HG02623 (cell line): ENCODE results near the gene TMEM273.

Experiments
- ATAC-seq: cut with Tn5 transposase; IDR thresholded peaks from one replicate; pipeline ENCODE4 v1.9.1; 2021; ENCODE audit warnings: moderate library complexity; ENCODE audit not compliant: unreplicated experiment

The TMEM273 gene

GRCh38 chr10:49177391-49178355 lies 10.5 kb downstream of the TMEM273 start:
- ATAC-seq, result peak; percentile 77

- no peak for ATAC-seq
These were observed 11.6 kb downstream of the TMEM273 start for GRCh38 chr10:49176310-49177268.

GRCh38 chr10:49175587-49176309 lies 12.4 kb downstream of the TMEM273 start:
- ATAC-seq, result no peak

GRCh38 chr10:49174926-49175500 lies 13.2 kb downstream of the TMEM273 start:
- no peak for ATAC-seq

GRCh38 chr10:49174261-49174925 lies 13.8 kb downstream of the TMEM273 start:
- ATAC-seq, result no peak

DNA sequence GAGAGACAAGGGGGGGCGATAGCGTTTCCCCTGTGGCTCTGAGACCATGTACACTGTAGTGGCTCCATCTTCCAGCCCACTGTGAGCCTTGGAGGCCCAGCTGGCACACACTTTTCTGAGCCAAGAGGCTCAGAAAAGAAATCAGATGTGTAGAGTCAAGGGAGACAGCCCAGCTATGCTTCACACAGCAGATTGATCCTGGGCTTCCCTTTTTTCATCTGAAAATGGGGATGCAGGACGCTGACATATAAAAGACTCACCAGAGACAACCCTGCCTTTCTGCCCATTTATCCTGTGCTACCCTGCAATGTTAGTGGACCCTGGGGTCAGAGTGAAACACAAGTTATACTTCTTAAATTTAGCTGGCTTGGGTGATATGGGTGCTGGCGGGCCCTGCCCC lies 14.3 kb downstream of the TMEM273 start:
- ATAC-seq, result no peak

GRCh38 chr10:49173201-49173772 lies 14.9 kb downstream of the TMEM273 start:
- ATAC-seq, result no peak

DNA sequence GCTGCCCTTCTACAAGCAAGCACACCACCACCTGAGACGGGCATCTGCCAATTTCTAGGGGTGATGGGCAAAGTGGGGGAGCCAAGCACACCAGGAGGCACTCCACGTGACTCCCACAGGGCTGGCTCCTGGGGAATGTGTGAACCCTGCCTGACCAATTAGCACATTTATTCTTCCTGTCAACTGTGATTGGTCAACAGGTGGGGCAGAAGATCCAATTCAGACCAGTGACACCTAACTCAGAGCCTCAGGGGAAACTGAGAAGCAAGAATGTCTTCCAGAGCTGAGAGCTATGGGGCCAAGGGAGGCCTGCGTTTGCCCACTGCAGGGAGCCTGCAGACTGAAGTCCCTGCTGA lies 15.4 kb downstream of the TMEM273 start:
- ATAC-seq, result no peak

DNA sequence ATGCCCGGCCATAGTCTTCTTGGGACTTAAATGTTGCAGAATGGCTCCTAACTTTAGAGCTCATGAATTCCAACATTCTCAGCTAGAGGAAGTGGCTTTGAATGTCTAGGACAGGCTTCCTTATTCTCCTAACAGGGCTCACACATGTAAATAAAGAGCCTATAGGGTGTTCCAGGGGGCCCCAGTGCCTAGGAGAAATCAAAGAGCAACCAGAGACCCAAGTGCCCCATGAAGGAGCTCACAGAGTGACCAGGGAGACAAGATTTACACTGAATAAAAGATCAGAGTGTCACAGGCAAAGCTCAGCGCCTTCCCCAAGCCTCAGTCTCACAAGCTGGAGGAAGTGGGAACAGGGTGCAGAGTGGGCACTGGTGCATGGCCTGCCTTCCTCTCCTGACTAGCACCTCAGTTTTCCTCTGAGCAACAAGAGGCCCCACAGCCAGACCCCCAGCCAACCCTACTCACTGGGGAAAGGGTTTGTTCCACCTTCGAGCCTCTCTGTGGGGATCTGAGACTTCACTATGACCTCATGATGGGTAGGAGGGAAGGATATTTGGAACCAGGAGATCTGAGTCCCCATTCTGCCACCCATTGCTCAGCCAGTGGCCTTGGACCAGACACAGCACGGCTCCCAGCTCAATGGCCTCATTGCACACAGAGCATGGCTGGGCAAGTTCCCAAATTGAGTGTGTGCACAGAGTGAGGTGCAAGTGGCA lies 16.0 kb downstream of the TMEM273 start:
- ATAC-seq, result no peak

- no peak for ATAC-seq
These were observed 16.7 kb downstream of the TMEM273 start for GRCh38 chr10:49171326-49172060.

- no peak for ATAC-seq
These were observed 17.4 kb downstream of the TMEM273 start for GRCh38 chr10:49170632-49171325.

DNA sequence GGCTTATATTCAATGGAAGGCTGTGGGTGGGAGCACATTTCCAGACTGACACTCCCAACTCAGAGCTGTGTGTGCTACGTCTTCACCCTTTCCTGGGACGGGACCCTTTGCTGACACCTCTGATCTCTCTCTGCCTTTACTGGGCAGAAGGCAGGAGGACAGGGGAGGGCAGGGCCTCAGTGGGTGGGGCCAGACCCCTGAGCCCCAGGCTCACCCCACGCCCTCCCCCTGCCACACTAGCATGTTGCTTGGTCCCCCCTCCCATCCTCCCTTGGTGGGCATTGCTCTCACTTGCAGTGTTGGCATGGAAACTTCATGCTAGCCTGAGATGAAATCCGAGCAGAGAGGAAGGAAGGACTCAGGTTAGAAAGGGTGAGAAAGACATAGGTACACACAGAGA lies 18.4 kb downstream of the TMEM273 start:
- ATAC-seq, result no peak

- no peak for ATAC-seq
These were observed 19.2 kb downstream of the TMEM273 start for GRCh38 chr10:49168831-49169500.

DNA sequence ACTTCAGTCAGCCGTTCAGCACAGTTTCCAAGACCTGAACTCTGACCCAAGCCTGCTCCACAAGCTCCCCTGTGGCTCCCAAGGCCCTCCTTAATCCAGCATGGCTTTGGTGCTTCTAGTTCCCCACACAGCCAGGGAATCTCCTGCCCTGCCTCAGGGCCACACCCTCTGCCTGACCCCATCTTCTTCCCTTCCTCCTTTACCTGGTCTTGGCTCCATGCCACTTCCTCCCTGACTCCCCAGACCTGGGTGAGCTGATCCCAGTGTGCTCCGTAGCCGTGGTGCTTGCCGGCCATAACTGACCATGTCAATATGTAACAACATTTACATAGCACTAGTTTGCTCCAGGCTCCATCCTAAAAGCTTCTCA lies 20.0 kb downstream of the TMEM273 start:
- ATAC-seq, result no peak

- no peak for ATAC-seq
These were observed 20.6 kb downstream of the TMEM273 start for GRCh38 chr10:49167425-49168170.
